Endothelial cell of umbilical vein (primary cell): Measurements from ENCODE around the gene CTSZ. TPM values are rescaled to one million over a fixed set of nuclear protein-coding genes. Genes with fewer than 3 reads are reported as not detected.

ENCODE experiments used
- BruUV-seq: library from RNA; stranded (reverse); fragments of 400-500 nt; replicated peaks from 2 replicates; lab custom pipeline; 2021; lab: Mats Ljungman, UMichigan
- CTCF ChIA-PET: fragments of 300-600, 350-600 bp; sonication (Branson Sonifier 250); formaldehyde crosslinking; loops from one replicate; lab custom pipeline; 2021; ENCODE audit warnings: antibody characterized with exemption, inconsistent platforms; lab: Charles Lee
- POLR2A ChIA-PET: fragments of 300-600, 350-600 bp; sonication (Branson Sonifier 250); formaldehyde crosslinking; loops from one replicate; lab custom pipeline; 2021; ENCODE audit warnings: antibody characterized with exemption, inconsistent platforms; lab: Charles Lee
- DNase-seq: peaks from one replicate; pipeline ENCODE4 v3.0.0-alpha.2; 2011; ENCODE audit warnings: low read depth, low spot score
- FAIRE-seq: peaks from 2 replicates; lab custom pipeline; 2011; peaks lifted over from hg19 to GRCh38; lab: Jason Lieb, UNC
- H2AFZ ChIP-seq: 2 replicates; pipeline ENCODE4 v1.6.0; 2012; ENCODE audit warnings: low read depth, low read length, control low read depth, inconsistent platforms
- H3K27ac ChIP-seq: 2 replicates; pipeline ENCODE4 v1.5.1; 2011; ENCODE audit warnings: low read depth, mild to moderate bottlenecking, control low read depth, low read length, moderate library complexity; ENCODE audit not compliant: insufficient read depth
- H3K27me3 ChIP-seq, 2 experiments: 2 replicates each; pipeline versions ENCODE4 v1.6.0 to v1.6.1; 2011; ENCODE audit warnings: low read length in 2 of 2, mixed read lengths in 1 of 2; ENCODE audit not compliant: control insufficient read depth in 2 of 2, insufficient read depth in 2 of 2
- H3K36me3 ChIP-seq, 2 experiments: 2 replicates in 1 of 2; 3 replicates in 1 of 2; pipeline ENCODE4 v1.5.1; 2011; ENCODE audit warnings: low read length in 2 of 2, mild to moderate bottlenecking in 1 of 2, moderate library complexity in 1 of 2; ENCODE audit not compliant: control insufficient read depth in 2 of 2, insufficient read depth in 2 of 2; ENCODE audit errors: extremely low read depth in 1 of 2
- H3K4me1 ChIP-seq: 3 replicates; pipeline ENCODE4 v1.5.1; 2011; ENCODE audit warnings: mild to moderate bottlenecking, low read length; ENCODE audit not compliant: control insufficient read depth, insufficient read depth; ENCODE audit errors: extremely low read depth
- H3K4me2 ChIP-seq: 2 replicates; pipeline ENCODE4 v1.6.1; 2011; ENCODE audit warnings: low read length, control low read depth, mixed read lengths; ENCODE audit not compliant: insufficient read depth
- H3K4me3 ChIP-seq, 3 experiments: fragments of 200-600 bp in 1 of 3; sonication (generic), shearing (Covaris generic) in 1 of 3; replicated peaks in 1 of 3; 2 replicates each; pipeline ENCODE4 v1.5.1; 2011 to 2016; ENCODE audit warnings: control low read depth in 3 of 3, low read length in 3 of 3, mild to moderate bottlenecking in 2 of 3, inconsistent platforms in 1 of 3, low read depth in 1 of 3, moderate library complexity in 1 of 3; ENCODE audit not compliant: insufficient read depth in 1 of 3
- H3K79me2 ChIP-seq: 2 replicates; pipeline ENCODE4 v1.6.0; 2012; ENCODE audit warnings: low read length, inconsistent platforms; ENCODE audit not compliant: control insufficient read depth, insufficient read depth
- H3K9ac ChIP-seq: replicated peaks from 2 replicates; pipeline ENCODE3; 2011; ENCODE audit warnings: low read length, control low read depth; ENCODE audit not compliant: insufficient read depth; ENCODE audit errors: extremely low read depth
- H3K9me1 ChIP-seq: replicated peaks from 3 replicates; pipeline ENCODE4 v1.6.0; 2011; ENCODE audit warnings: mild to moderate bottlenecking, low read length; ENCODE audit not compliant: control insufficient read depth, insufficient read depth; ENCODE audit errors: extremely low read depth
- H3K9me3 ChIP-seq: replicated peaks from 2 replicates; pipeline ENCODE4 v1.5.1; 2012; ENCODE audit warnings: low read length, inconsistent platforms; ENCODE audit not compliant: control insufficient read depth, insufficient read depth
- H4K20me1 ChIP-seq: replicated peaks from 2 replicates; pipeline ENCODE3; 2011; ENCODE audit warnings: mild to moderate bottlenecking, low read length; ENCODE audit not compliant: control insufficient read depth, insufficient read depth; ENCODE audit errors: extremely low read depth
- EZH2 ChIP-seq: IDR thresholded peaks from 2 replicates; pipeline ENCODE4 v1.6.1; 2012; ENCODE audit warnings: borderline replicate concordance, low read depth, mild to moderate bottlenecking, moderate library complexity, low read length, inconsistent platforms; ENCODE audit not compliant: severe bottlenecking
- GATA2 ChIP-seq: IDR thresholded peaks from 2 replicates; pipeline ENCODE4 v1.7.0; 2011; ENCODE audit warnings: low read depth, mild to moderate bottlenecking, moderate library complexity, mixed read lengths, low read length; ENCODE audit not compliant: insufficient read length, insufficient read depth
- JUN ChIP-seq: IDR thresholded peaks from 2 replicates; pipeline ENCODE4 v1.6.1; 2011; ENCODE audit warnings: borderline replicate concordance, low read depth; ENCODE audit not compliant: insufficient read length, insufficient read depth
- MYC ChIP-seq: IDR thresholded peaks from one replicate; pipeline ENCODE4 v1.6.1; 2011; ENCODE audit warnings: mild to moderate bottlenecking, low read depth, low read length
- POLR2AphosphoS5 ChIP-seq: IDR thresholded peaks from 2 replicates; pipeline ENCODE4 v1.6.1; 2012; ENCODE audit warnings: low read depth, mild to moderate bottlenecking, control low read depth, low read length, moderate library complexity; ENCODE audit not compliant: insufficient read depth
- dilution Hi-C: fragments of 300-500 bp; cut with MboI; formaldehyde crosslinking; loops from one replicate; pipeline ENCODE4 v1.15.0; 2019; ENCODE audit warnings: low sequenced_read_pairs; ENCODE audit not compliant: extremely low pct_ligation_motif_present
- intact Hi-C: fragments of 100-400 bp; cut with micrococcal nuclease; formaldehyde crosslinking; loops from one replicate; pipeline ENCODE4 v1.10.0; 2022
- polyA plus RNA-seq, 4 experiments: library from polyadenylated mRNA; depleted of rRNA in 3 of 4; stranded (reverse) in 3 of 4; unstranded in 1 of 4; fragments of >200 nt; gene quantifications; 2 replicates each; pipeline versions ENCODE4 v1.2.1 to v1.2.3, GENCODE V29; 2011 to 2012; ENCODE audit warnings: missing spikeins in 1 of 4
- total RNA-seq: library from RNA; stranded (reverse); gene quantifications from 2 replicates; pipeline ENCODE4 v1.2.3, GENCODE V29; 2021
- TF ChIP-seq, protein P1 (sequence below), 2 donors: IDR thresholded peaks; 1 replicate in 1 of 2; 2 replicates in 1 of 2; pipeline ENCODE4 v1.5.1; 2011; ENCODE audit warnings: low read length in 2 of 2, mild to moderate bottlenecking in 2 of 2, moderate library complexity in 2 of 2, control low read depth in 1 of 2, inconsistent platforms in 1 of 2, low read depth in 1 of 2; ENCODE audit not compliant: insufficient read depth in 1 of 2; ENCODE audit errors: extremely low read depth in 1 of 2

CTSZ gene
- total and polyA plus RNA-seq, 2 donors (not counting 3 experiments of a cell fraction or from before 2014, with no cell fraction given), result 304 to 387 TPM

DNA sequence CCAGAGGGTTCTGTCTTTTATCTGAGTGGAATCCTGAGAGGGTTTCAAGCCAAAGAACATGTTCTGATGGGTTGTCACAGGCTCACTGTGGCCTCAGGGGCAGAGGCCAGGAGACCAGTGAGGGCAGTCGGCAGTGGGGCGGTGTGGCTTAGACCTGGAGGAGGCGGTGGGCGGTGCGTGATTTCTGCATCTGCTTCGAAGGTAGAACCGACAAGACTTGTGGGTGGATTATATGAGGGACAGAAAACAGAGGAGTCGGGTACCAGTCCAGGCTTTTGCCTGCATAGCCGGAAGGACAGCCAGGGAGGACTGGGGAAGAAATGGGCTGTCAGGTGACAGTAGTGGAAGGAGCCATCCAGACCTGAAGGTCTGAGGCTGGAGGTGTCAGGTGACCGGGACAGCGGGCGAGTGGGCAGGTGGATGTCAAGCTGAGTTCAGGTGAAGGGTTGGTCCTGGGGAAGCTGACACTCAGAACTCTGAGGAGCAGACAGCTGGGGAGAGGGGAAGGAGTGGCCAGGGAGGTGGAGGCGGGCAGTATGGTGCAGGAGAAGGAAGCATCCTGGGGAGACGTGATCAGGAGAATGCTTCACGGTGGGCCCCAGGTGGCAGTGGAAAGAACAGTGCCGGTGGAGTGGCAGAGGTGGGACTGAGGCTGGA, 3.1 kb downstream of the CTSZ start:
- Histone ChIP-seq H3K9me3 (no peaks in the 10 kb centered on the region), H3K79me2 (peaks cover 42% of the 10 kb centered on the region), H3K9me1 (no peaks in the 10 kb centered on the region), H3K4me3 (no peak overlapping the region), H4K20me1 (no peaks in the 10 kb centered on the region), H2AFZ (no peak overlapping the region), H3K27me3 (no peaks in the 10 kb centered on the region), H3K9ac (no peak overlapping the region), H3K4me2 (no peak overlapping the region), H3K36me3 (peaks cover 0 to 30% of the 10 kb centered on the region in 2 experiments), H3K27ac (no peak overlapping the region), H3K4me1 (peaks cover 20% of the 10 kb centered on the region)
- POLR2A ChIA-PET, result interaction anchor here (1.1 kb wide), 1 partner anchor 29 kb away, joined by 3 read pairs; no protein-coding TSS in a partner anchor
- FAIRE-seq, result no peak
- no peak for DNase-seq
- dilution Hi-C loops (no loop called here), intact Hi-C loops (no loop called here)
- TF ChIP-seq POLR2AphosphoS5, result no peak
- BruUV-seq, result TSS peak; percentile 1
- CTCF ChIA-PET, result no interaction called here

DNA sequence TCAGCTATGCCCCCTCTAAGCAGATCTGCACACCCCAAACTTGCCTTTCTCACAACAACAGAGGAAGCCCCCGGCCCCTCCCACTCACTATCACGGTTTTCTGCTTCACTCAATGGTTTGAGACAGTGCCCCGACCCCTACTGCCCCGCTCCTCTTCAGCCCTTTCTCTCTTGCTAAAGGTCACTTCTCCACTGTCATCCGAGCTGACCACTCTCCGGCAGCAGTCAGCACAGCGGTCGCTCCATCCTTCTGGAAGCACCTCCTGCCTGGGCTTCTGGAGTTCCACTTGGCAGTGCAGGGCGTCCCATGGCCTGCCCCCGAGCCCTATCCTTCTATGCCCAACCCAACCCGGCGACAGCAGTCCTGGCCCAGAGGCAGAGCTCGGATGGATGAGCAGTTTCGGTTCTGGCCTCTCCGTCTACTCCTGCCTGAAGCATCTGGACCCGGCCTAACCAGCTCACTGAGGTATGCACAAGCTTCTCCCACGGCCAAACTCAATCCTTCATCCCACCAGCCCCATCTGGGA, 4.1 kb downstream of the CTSZ start:
- H4K20me1 ChIP-seq, result no peaks in the 10 kb centered on the region
- peaks cover 20% of the 10 kb centered on the region for H3K4me1 ChIP-seq
- peaks cover 42% of the 10 kb centered on the region for H3K79me2 ChIP-seq
- no peak overlapping the region for H3K27ac ChIP-seq
- TF ChIP-seq EZH2 (no peak), JUN (no peak), MYC (no peak), GATA2 (no peak), POLR2AphosphoS5 (no peak)
- TF ChIP-seq, protein P1, sequence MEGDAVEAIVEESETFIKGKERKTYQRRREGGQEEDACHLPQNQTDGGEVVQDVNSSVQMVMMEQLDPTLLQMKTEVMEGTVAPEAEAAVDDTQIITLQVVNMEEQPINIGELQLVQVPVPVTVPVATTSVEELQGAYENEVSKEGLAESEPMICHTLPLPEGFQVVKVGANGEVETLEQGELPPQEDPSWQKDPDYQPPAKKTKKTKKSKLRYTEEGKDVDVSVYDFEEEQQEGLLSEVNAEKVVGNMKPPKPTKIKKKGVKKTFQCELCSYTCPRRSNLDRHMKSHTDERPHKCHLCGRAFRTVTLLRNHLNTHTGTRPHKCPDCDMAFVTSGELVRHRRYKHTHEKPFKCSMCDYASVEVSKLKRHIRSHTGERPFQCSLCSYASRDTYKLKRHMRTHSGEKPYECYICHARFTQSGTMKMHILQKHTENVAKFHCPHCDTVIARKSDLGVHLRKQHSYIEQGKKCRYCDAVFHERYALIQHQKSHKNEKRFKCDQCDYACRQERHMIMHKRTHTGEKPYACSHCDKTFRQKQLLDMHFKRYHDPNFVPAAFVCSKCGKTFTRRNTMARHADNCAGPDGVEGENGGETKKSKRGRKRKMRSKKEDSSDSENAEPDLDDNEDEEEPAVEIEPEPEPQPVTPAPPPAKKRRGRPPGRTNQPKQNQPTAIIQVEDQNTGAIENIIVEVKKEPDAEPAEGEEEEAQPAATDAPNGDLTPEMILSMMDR (IDR thresholded peaks at IDR 0.05; ENCODE audit: extremely low read depth in 1 of 2, insufficient read depth in 1 of 2, low read depth in 1 of 2, low read length in 2 of 2), result no peak
- H3K4me2 ChIP-seq, result no peak overlapping the region
- no peaks in the 10 kb centered on the region for H3K9me3 ChIP-seq
- H3K36me3 ChIP-seq, result peaks cover 0 to 32% of the 10 kb centered on the region in 2 experiments
- H2AFZ ChIP-seq, result no peak overlapping the region
- no peaks in the 10 kb centered on the region for H3K27me3 ChIP-seq
- intact Hi-C loops (no loop called here), dilution Hi-C loops (no loop called here)
- no peak overlapping the region for H3K4me3 ChIP-seq
- BruUV-seq, result no TSS peak
- CTCF ChIA-PET, result no interaction called here
- H3K9me1 ChIP-seq, result no peaks in the 10 kb centered on the region
- DNase-seq (no peak), FAIRE-seq (no peak)
- POLR2A ChIA-PET, result no interaction called here
- H3K9ac ChIP-seq, result no peak overlapping the region
